IMR-90 (cell line): ENCODE results near the gene ADPGK. TPM values are rescaled to one million over a fixed set of nuclear protein-coding genes. Genes with fewer than 3 reads are reported as not detected.

Experiments
- ATAC-seq: fragments of 200-7000 bp; cut with Tn5 transposase; 2 replicates; pipeline ENCODE4 v1.9.1; 2020; ENCODE audit warnings: low read depth, mild to moderate bottlenecking, moderate library complexity
- BruUV-seq: library from RNA; stranded (reverse); fragments of 400-500 nt; replicated peaks from 2 replicates; lab custom pipeline; 2021; lab: Mats Ljungman, UMichigan
- CTCF ChIA-PET: fragments of 300-600 bp; formaldehyde crosslinking; extraction: SDS; loops from one replicate; lab custom pipeline; 2021; ENCODE audit warnings: antibody characterized with exemption; lab: Yijun Ruan, JAX
- POLR2A ChIA-PET: fragments of 300-600 bp; sonication (Branson Sonifier 250); formaldehyde crosslinking; loops from one replicate; lab custom pipeline; 2022; ENCODE audit warnings: antibody characterized with exemption; ENCODE audit not compliant: unreplicated experiment; lab: Charles Lee
- DNase-seq: peaks from one replicate; pipeline ENCODE4 v3.0.0; 2013
- H2AFZ ChIP-seq: replicated peaks from 2 replicates; pipeline ENCODE3; 2013; ENCODE audit warnings: low read length, mild to moderate bottlenecking; ENCODE audit not compliant: poor library complexity
- H2AK5ac ChIP-seq: 2 replicates; pipeline ENCODE4 v1.6.1; 2013; ENCODE audit warnings: low read depth, low read length, inconsistent platforms
- H2AK9ac ChIP-seq: replicated peaks from 2 replicates; pipeline ENCODE3; 2013; ENCODE audit warnings: mild to moderate bottlenecking, low read depth, low read length, moderate library complexity; ENCODE audit not compliant: poor library complexity
- H2BK120ac ChIP-seq: 2 replicates; pipeline ENCODE4 v1.6.1; 2013; ENCODE audit warnings: low read depth, low read length, inconsistent platforms
- H2BK15ac ChIP-seq: 3 replicates; pipeline ENCODE4 v1.6.1; 2013; ENCODE audit warnings: low read depth, low read length, inconsistent platforms
- H2BK20ac ChIP-seq: 2 replicates; pipeline ENCODE4 v1.6.1; 2013; ENCODE audit warnings: low read depth, mild to moderate bottlenecking, inconsistent platforms, low read length, moderate library complexity
- H2BK5ac ChIP-seq: 2 replicates; pipeline ENCODE4 v1.6.1; 2013; ENCODE audit warnings: mild to moderate bottlenecking, low read depth, low read length, inconsistent platforms; ENCODE audit not compliant: poor library complexity, severe bottlenecking
- H3K14ac ChIP-seq: replicated peaks from 2 replicates; pipeline ENCODE4 v1.6.1; 2013; ENCODE audit warnings: low read depth, low read length, inconsistent platforms
- H3K18ac ChIP-seq: 2 replicates; pipeline ENCODE4 v1.6.1; 2013; ENCODE audit warnings: low read depth, low read length, control low read depth
- H3K23ac ChIP-seq: 2 replicates; pipeline ENCODE4 v1.6.1; 2013; ENCODE audit warnings: low read depth, low read length, inconsistent platforms
- H3K27ac ChIP-seq: 2 replicates; pipeline ENCODE4 v1.5.1; 2013; ENCODE audit warnings: mild to moderate bottlenecking, control low read depth, low read length; ENCODE audit not compliant: insufficient read depth
- H3K27me3 ChIP-seq: 2 replicates; pipeline ENCODE4 v1.6.1; 2013; ENCODE audit warnings: low read length; ENCODE audit not compliant: control insufficient read depth, insufficient read depth
- H3K36me3 ChIP-seq: 2 replicates; pipeline ENCODE4 v1.6.1; 2013; ENCODE audit warnings: low read length, mixed read lengths; ENCODE audit not compliant: control insufficient read depth, insufficient read depth
- H3K4ac ChIP-seq: 2 replicates; pipeline ENCODE4 v1.6.1; 2013; ENCODE audit warnings: low read depth, low read length, inconsistent platforms
- H3K4me1 ChIP-seq: 2 replicates; pipeline ENCODE4 v1.6.1; 2013; ENCODE audit warnings: low read length, mixed read lengths; ENCODE audit not compliant: control insufficient read depth, insufficient read depth
- H3K4me2 ChIP-seq: 2 replicates; pipeline ENCODE4 v1.6.1; 2013; ENCODE audit warnings: low read depth, mild to moderate bottlenecking, control low read depth, low read length, moderate library complexity
- H3K4me3 ChIP-seq: 2 replicates; pipeline ENCODE4 v1.5.1; 2013; ENCODE audit warnings: low read depth, mild to moderate bottlenecking, control low read depth, low read length, moderate library complexity; ENCODE audit not compliant: insufficient read depth
- H3K56ac ChIP-seq: 2 replicates; pipeline ENCODE4 v1.6.1; 2013; ENCODE audit warnings: low read length, inconsistent platforms; ENCODE audit not compliant: insufficient read depth; ENCODE audit errors: extremely low read depth
- H3K79me1 ChIP-seq, 2 experiments: 2 replicates each; pipeline ENCODE4 v1.6.1; 2013; ENCODE audit warnings: low read length in 2 of 2, inconsistent platforms in 1 of 2, low read depth in 1 of 2
- H3K9ac ChIP-seq: 2 replicates; pipeline ENCODE4 v1.6.1; 2013; ENCODE audit warnings: low read depth, low read length, control low read depth
- H3K9me1 ChIP-seq: 2 replicates; pipeline ENCODE4 v1.6.1; 2013; ENCODE audit warnings: low read length, inconsistent platforms; ENCODE audit not compliant: insufficient read depth
- H3K9me3 ChIP-seq: 2 replicates; pipeline ENCODE4 v1.6.1; 2013; ENCODE audit warnings: low read length; ENCODE audit not compliant: control insufficient read depth, insufficient read depth
- H4K20me1 ChIP-seq: 2 replicates; pipeline ENCODE4 v1.6.1; 2013; ENCODE audit warnings: low read length, inconsistent platforms; ENCODE audit not compliant: insufficient read depth
- H4K5ac ChIP-seq: 2 replicates; pipeline ENCODE4 v1.6.1; 2013; ENCODE audit warnings: mild to moderate bottlenecking, low read depth, low read length, control low read depth
- H4K8ac ChIP-seq, 2 experiments: 2 replicates each; pipeline ENCODE4 v1.6.1; 2013; ENCODE audit warnings: low read depth in 2 of 2, low read length in 2 of 2, control low read depth in 1 of 2, inconsistent platforms in 1 of 2
- H4K91ac ChIP-seq: 2 replicates; pipeline ENCODE4 v1.6.1; 2013; ENCODE audit warnings: low read depth, low read length, inconsistent platforms; ENCODE audit not compliant: insufficient read depth
- BHLHE40 ChIP-seq: fragments of 150-350 bp; IDR thresholded peaks from 2 replicates; pipeline ENCODE4 v1.6.1; 2016; ENCODE audit warnings: mild to moderate bottlenecking, low read depth, low read length
- CEBPB ChIP-seq: IDR thresholded peaks from 2 replicates; pipeline ENCODE4 v1.6.1; 2012; ENCODE audit warnings: low read depth, low read length, improper control_type of control experiment
- ELK1 ChIP-seq: fragments of 150-350 bp; IDR thresholded peaks from 2 replicates; pipeline ENCODE4 v1.6.1; 2016; ENCODE audit warnings: low read depth, mild to moderate bottlenecking, low read length, moderate library complexity, borderline replicate concordance
- FOS ChIP-seq: fragments of 150-350 bp; IDR thresholded peaks from 2 replicates; pipeline ENCODE4 v1.6.1; 2016; ENCODE audit warnings: low read depth, low read length
- MAFK ChIP-seq: IDR thresholded peaks from 2 replicates; pipeline ENCODE4 v1.6.1; 2012; ENCODE audit warnings: low read depth, low read length, improper control_type of control experiment
- NFE2L2 ChIP-seq: fragments of 150-350 bp; IDR thresholded peaks from 2 replicates; pipeline ENCODE4 v1.6.1; 2016; ENCODE audit warnings: low read depth, mild to moderate bottlenecking, low read length
- RCOR1 ChIP-seq: IDR thresholded peaks from 2 replicates; pipeline ENCODE4 v1.6.1; 2012; ENCODE audit warnings: mild to moderate bottlenecking, low read length, improper control_type of control experiment; ENCODE audit not compliant: insufficient replicate concordance
- SMC3 ChIP-seq: fragments of 150-350 bp; IDR thresholded peaks from 2 replicates; pipeline ENCODE4 v1.6.1; 2016; ENCODE audit warnings: low read depth, mild to moderate bottlenecking, antibody characterized with exemption, low read length, moderate library complexity
- USF2 ChIP-seq: fragments of 150-350 bp; IDR thresholded peaks from 2 replicates; pipeline ENCODE4 v1.6.1; 2017; ENCODE audit warnings: mild to moderate bottlenecking, antibody characterized with exemption, low read length, low read depth
- WGBS, 2 experiments: methylation state at CpG; one replicate each; pipeline versions ENCODE4 v1.1.5 to v1.1.7; 2013; ENCODE audit warnings: missing lambda C conversion rate in 2 of 2; ENCODE audit not compliant: insufficient read length in 1 of 2; ENCODE audit errors: extremely low coverage in 2 of 2; 5-methylcytosine and 5-hydroxymethylcytosine counted together
- dilution Hi-C: fragments of 300-500 bp; cut with HindIII; formaldehyde crosslinking; loops from one replicate; pipeline ENCODE4 v1.14.3; 2018; ENCODE audit warnings: low sequenced_read_pairs; ENCODE audit not compliant: unreplicated experiment
- in situ Hi-C: fragments of 300-500 bp; cut with MboI; formaldehyde crosslinking; loops from 3 replicates; pipeline ENCODE4 v1.14.3; 2019; ENCODE audit warnings: low sequenced_read_pairs, inconsistent platforms, mixed read lengths
- intact Hi-C: fragments of 100-400 bp; cut with micrococcal nuclease; formaldehyde crosslinking; loops from 2 replicates; pipeline ENCODE4 v1.10.0; 2022
- polyA plus RNA-seq, 3 experiments: library from polyadenylated mRNA; depleted of rRNA; stranded (reverse); fragments of >200 nt; gene quantifications; 2 replicates each; pipeline ENCODE4 v1.2.3, GENCODE V29; 2012; ENCODE audit warnings: low replicate concordance in 1 of 3
- total RNA-seq: library from RNA; depleted of rRNA; stranded (reverse); fragments of >200 nt; gene quantifications from 2 replicates; pipeline ENCODE4 v1.2.3, GENCODE V29; 2012
- TF ChIP-seq, protein P1 (sequence below): conservative IDR thresholded peaks from 2 replicates; pipeline ENCODE4 v1.5.1; 2012; ENCODE audit warnings: mild to moderate bottlenecking, low read depth, low read length, improper control_type of control experiment

Gene ADPGK
- total and polyA plus RNA-seq, 2 of the 4 experiments (the other 2 are of a cell fraction) = 53.2 to 62.8 TPM

DNA sequence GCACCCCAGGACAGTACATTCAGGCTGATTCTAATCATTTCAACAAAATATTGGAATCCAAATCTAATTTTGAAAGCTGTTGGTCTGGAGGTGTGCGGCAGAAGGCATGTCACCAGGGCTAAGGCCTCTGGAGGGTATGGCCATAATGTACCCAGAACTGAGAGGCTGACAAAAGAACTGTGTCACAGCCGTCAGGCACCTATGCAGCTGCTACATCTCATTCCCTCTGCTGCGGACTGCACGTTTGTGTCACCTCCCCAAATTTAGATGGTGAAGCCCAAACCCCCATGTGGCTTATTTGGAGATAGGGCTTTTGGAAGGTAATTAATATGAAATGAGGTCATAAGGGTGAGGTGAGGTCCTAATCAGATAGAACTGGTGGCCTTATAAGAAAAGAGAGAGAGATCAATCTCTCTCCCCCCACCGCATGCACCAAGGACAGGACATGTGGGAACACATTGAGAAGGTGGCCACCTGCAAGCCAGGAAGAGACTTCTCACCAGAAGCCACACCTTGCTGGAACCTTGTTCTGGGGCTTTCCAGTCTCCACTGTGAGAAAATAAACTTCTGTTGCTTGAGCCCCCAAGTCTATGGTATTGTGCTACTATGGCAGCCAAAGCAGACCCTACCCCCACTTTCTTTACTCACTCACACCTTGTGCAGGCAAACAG is 22.8 kb downstream of the ADPGK start:
- no peak overlapping the region for H3K27ac ChIP-seq
- no peak overlapping the region for H3K4me3 ChIP-seq
- H2BK20ac ChIP-seq = no peak overlapping the region
- H2AFZ ChIP-seq = no peak overlapping the region
- peaks cover 15% of the 10 kb centered on the region for H3K4me1 ChIP-seq
- BruUV-seq = no TSS peak
- peaks cover 18% of the 10 kb centered on the region; the same call in 1 of the 2 replicates for H4K20me1 ChIP-seq
- H3K4ac ChIP-seq = no peak overlapping the region
- ChIA-PET CTCF (no interaction called here), POLR2A (no interaction called here)
- H2AK9ac ChIP-seq = no peak overlapping the region
- TF ChIP-seq SMC3 = no peak
- no peak for TF ChIP-seq MAFK
- TF ChIP-seq ELK1 = no peak
- no peak for TF ChIP-seq NFE2L2
- no peak for TF ChIP-seq USF2
- TF ChIP-seq FOS = no peak
- TF ChIP-seq CEBPB = no peak
- TF ChIP-seq, protein P1, sequence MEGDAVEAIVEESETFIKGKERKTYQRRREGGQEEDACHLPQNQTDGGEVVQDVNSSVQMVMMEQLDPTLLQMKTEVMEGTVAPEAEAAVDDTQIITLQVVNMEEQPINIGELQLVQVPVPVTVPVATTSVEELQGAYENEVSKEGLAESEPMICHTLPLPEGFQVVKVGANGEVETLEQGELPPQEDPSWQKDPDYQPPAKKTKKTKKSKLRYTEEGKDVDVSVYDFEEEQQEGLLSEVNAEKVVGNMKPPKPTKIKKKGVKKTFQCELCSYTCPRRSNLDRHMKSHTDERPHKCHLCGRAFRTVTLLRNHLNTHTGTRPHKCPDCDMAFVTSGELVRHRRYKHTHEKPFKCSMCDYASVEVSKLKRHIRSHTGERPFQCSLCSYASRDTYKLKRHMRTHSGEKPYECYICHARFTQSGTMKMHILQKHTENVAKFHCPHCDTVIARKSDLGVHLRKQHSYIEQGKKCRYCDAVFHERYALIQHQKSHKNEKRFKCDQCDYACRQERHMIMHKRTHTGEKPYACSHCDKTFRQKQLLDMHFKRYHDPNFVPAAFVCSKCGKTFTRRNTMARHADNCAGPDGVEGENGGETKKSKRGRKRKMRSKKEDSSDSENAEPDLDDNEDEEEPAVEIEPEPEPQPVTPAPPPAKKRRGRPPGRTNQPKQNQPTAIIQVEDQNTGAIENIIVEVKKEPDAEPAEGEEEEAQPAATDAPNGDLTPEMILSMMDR = no peak
- no peak for TF ChIP-seq BHLHE40
- no peak for TF ChIP-seq RCOR1
- no CpG with 5 or more reads among the region's 5 CpGs for WGBS, 2 experiments
- no peak overlapping the region for H2BK5ac ChIP-seq
- intact Hi-C loops (no loop called here), dilution Hi-C loops (no loop called here), in situ Hi-C loops (no loop called here)
- no peak overlapping the region for H3K18ac ChIP-seq
- no peaks in the 10 kb centered on the region for H3K9me3 ChIP-seq
- no peak overlapping the region for H4K5ac ChIP-seq
- H2BK120ac ChIP-seq = no peak overlapping the region
- H3K23ac ChIP-seq = no peak overlapping the region
- no peak overlapping the region for H3K56ac ChIP-seq
- peaks cover 26% of the 10 kb centered on the region for H3K36me3 ChIP-seq
- H4K8ac ChIP-seq = no peak overlapping the region
- no peak overlapping the region for H3K14ac ChIP-seq
- H3K9me1 ChIP-seq = peaks cover 19% of the 10 kb centered on the region
- H4K91ac ChIP-seq = no peak overlapping the region
- H3K27me3 ChIP-seq = no peaks in the 10 kb centered on the region
- DNase-seq (no peak), ATAC-seq (no peak)
- H3K4me2 ChIP-seq = no peak overlapping the region
- H2BK15ac ChIP-seq = no peak overlapping the region
- H3K79me1 ChIP-seq = peaks cover 19 to 66% of the 10 kb centered on the region in 2 experiments
- H2AK5ac ChIP-seq = no peak overlapping the region
- H3K9ac ChIP-seq = no peak overlapping the region
